ENCODE measurements around the gene PLD1. TPM values are rescaled to one million over a fixed set of nuclear protein-coding genes. Genes with fewer than 3 reads are reported as not detected.

PLD1 gene
- total and polyA plus RNA-seq, 2 of the 8 experiments (the other 6 are each of a cell fraction or from before 2014, with no cell fraction given), result 1.2 to 2.6 TPM

- Histone ChIP-seq H3K23ac (ENCODE audit: insufficient read length) (no peak overlapping the region), H2AK5ac (ENCODE audit: low read depth, low read length) (peak overlapping the region; percentile 95; the same call in 1 of the 2 replicates), H3K79me2 (ENCODE audit: control insufficient read depth in 1 of 2, insufficient read depth in 2 of 2, low read length in 2 of 2) (no peaks in the 10 kb centered on the region), H2BK5ac (ENCODE audit: low read depth, low read length) (peak overlapping the region; percentile 82; the same call in 1 of the 2 replicates), H3K4ac (replicated peaks; ENCODE audit: insufficient read length, low read depth, low read length) (no peak overlapping the region), H3K27me3 (replicated peaks in 1 of 4; ENCODE audit: control insufficient read depth in 3 of 4, extremely low read depth in 1 of 4, insufficient read depth in 3 of 4, low read length in 3 of 4) (no peaks in the 10 kb centered on the region), H3K23me2 (ENCODE audit: low read depth, low read length) (no peaks in the 10 kb centered on the region), H3K14ac (ENCODE audit: insufficient read length) (no peak overlapping the region), H3K27ac (ENCODE audit: low read depth, low read length) (no peak overlapping the region), H3K9me3 (ENCODE audit: insufficient read depth in 2 of 2, low read depth in 1 of 2, low read length in 1 of 2) (no peaks in the 10 kb centered on the region), H3K56ac (replicated peaks; ENCODE audit: insufficient read length, low read depth, low read length) (no peak overlapping the region), H3K4me2 (ENCODE audit: insufficient read depth in 1 of 2, low read depth in 2 of 2, low read length in 2 of 2) (no peak overlapping the region), H3K36me3 (ENCODE audit: control insufficient read depth in 2 of 4, insufficient read depth in 4 of 4, low read length in 3 of 4) (no peaks in the 10 kb centered on the region), H4K8ac (ENCODE audit: extremely low read depth, insufficient read depth, low read length) (no peak overlapping the region; the same call in 1 of the 2 replicates), H4K20me1 (replicated peaks in 1 of 2; ENCODE audit: control insufficient read depth in 1 of 2, insufficient read depth in 2 of 2, low read length in 2 of 2) (no peaks in the 10 kb centered on the region), H3K9ac (replicated peaks in 1 of 4; ENCODE audit: extremely low read depth in 1 of 4, low read depth in 3 of 4, low read length in 3 of 4) (no peak overlapping the region), H4K91ac (replicated peaks; ENCODE audit: insufficient read length, low read length) (peak overlapping the region; percentile 49), H2AFZ (ENCODE audit: low read length) (peak overlapping the region; percentile 58; the same call in 1 of the 2 replicates), H3K79me1 (ENCODE audit: low read depth, low read length) (no peaks in the 10 kb centered on the region), H4K5ac (ENCODE audit: insufficient read length, low read depth, low read length) (no peak overlapping the region), H3K4me3 (ENCODE audit: extremely low read depth in 1 of 4, insufficient read depth in 2 of 4, low read depth in 3 of 4, low read length in 4 of 4) (no peak overlapping the region), H2BK12ac (ENCODE audit: low read depth, low read length) (peak overlapping the region; percentile 94; the same call in 1 of the 2 replicates), H2BK120ac (replicated peaks; ENCODE audit: low read depth, low read length) (peak overlapping the region; percentile 89), H2BK20ac (ENCODE audit: low read length) (peak overlapping the region; percentile 67), H3K18ac (ENCODE audit: extremely low read depth, low read length) (peak overlapping the region; percentile 63; the same call in 1 of the 2 replicates), H3K4me1 (replicated peaks in 1 of 4; ENCODE audit: control insufficient read depth in 3 of 4, insufficient read depth in 4 of 4, low read length in 3 of 4) (peaks cover 0 to 8% (median 4%) of the 10 kb centered on the region in 4 experiments; a peak in 3 of 7 replicates), H2BK15ac (ENCODE audit: low read length) (0 out of 2 replicates have a peak overlapping the region, but pooled peaks have one; percentile 62)
- ChIA-PET POLR2A (ENCODE audit: partially characterized antibody) (no interaction called here), CTCF (ENCODE audit: partially characterized antibody) (no interaction called here)
- FAIRE-seq (no peak), DNase-seq (ENCODE audit: low read depth in 1 of 2, low spot score in 2 of 2) (no peak)
- WGBS, 2 experiments (ENCODE audit: extremely low coverage in 1 of 2, insufficient coverage in 1 of 2, insufficient read length in 1 of 2, insufficient replicate concordance in 2 of 2, low coverage in 1 of 2, low lambda C conversion rate in 2 of 2, missing lambda C conversion rate in 1 of 2), result 100% methylated on average over 2 of the region's 2 CpGs; no CpG with 5 or more reads in 1 of the 2 experiments
- no peak for TF ChIP-seq FOSL1 (IDR thresholded peaks at IDR 0.05; ENCODE audit: insufficient read depth, low read depth, low read length)
These were observed 17.8 kb downstream of the PLD1 start for GRCh38 chr3:171792531-171792930.

Measured in H1 (cell line).